GM12878 (cell line): ENCODE results near the gene DCTN5. TPM values are rescaled to one million over a fixed set of nuclear protein-coding genes. Genes with fewer than 3 reads are reported as not detected.

ENCODE experiments used
- ATAC-seq: fragments of 200-7000 bp; cut with Tn5 transposase; 3 replicates; pipeline ENCODE4 v1.9.1; 2020; ENCODE audit warnings: mild to moderate bottlenecking, moderate library complexity
- BruUV-seq: library from RNA; stranded (reverse); fragments of 400-500 nt; replicated peaks from 2 replicates; lab custom pipeline; 2021; lab: Mats Ljungman, UMichigan
- CTCF ChIA-PET: fragments of 300-600 bp; sonication (Branson Sonifier 250); formaldehyde crosslinking; extraction: SDS; loops from one replicate; lab custom pipeline; 2021; ENCODE audit warnings: inconsistent platforms; lab: Yijun Ruan, JAX
- POLR2A ChIA-PET: fragments of 350-600 bp; formaldehyde crosslinking; extraction: SDS; loops from one replicate; lab custom pipeline; 2021; ENCODE audit warnings: inconsistent platforms; lab: Charles Lee
- RAD21 ChIA-PET: fragments of 300-600 bp; sonication (Branson Sonifier 250); formaldehyde crosslinking; loops from one replicate; lab custom pipeline; 2023; ENCODE audit warnings: antibody characterized with exemption; ENCODE audit not compliant: unreplicated experiment; lab: Charles Lee
- SMC1A ChIA-PET: fragments of 300-600 bp; sonication (Branson Sonifier 250); formaldehyde crosslinking; loops from one replicate; lab custom pipeline; 2023; ENCODE audit not compliant: unreplicated experiment, uncharacterized antibody; lab: Charles Lee
- DNase-seq: peaks from one replicate; pipeline ENCODE4 v3.0.0-alpha.2; 2011; ENCODE audit warnings: low read depth, low spot score
- FAIRE-seq: peaks from 3 replicates; lab custom pipeline; 2011; peaks lifted over from hg19 to GRCh38; lab: Jason Lieb, UNC
- H2AFZ ChIP-seq: 2 replicates; pipeline ENCODE4 v1.6.0; 2011; ENCODE audit warnings: low read depth, low read length, control low read depth; ENCODE audit not compliant: control insufficient read depth
- H3K27ac ChIP-seq: 2 replicates; pipeline ENCODE4 v1.5.1; 2011; ENCODE audit warnings: control low read depth; ENCODE audit not compliant: control insufficient read depth, insufficient read depth
- H3K27me3 ChIP-seq, 2 experiments: replicated peaks in 1 of 2; 2 replicates each; pipeline versions ENCODE4 v1.6.0 to v1.6.1; 2011; ENCODE audit warnings: low read length in 1 of 2; ENCODE audit not compliant: control insufficient read depth in 2 of 2, insufficient read depth in 2 of 2
- H3K36me3 ChIP-seq, 2 experiments: 2 replicates each; pipeline ENCODE4 v1.5.1; 2011; ENCODE audit warnings: low read length in 1 of 2; ENCODE audit not compliant: control insufficient read depth in 2 of 2, insufficient read depth in 2 of 2
- H3K4me1 ChIP-seq: 2 replicates; pipeline ENCODE4 v1.6.1; 2011; ENCODE audit warnings: mild to moderate bottlenecking, low read length, moderate library complexity, mixed read lengths; ENCODE audit not compliant: control insufficient read depth, insufficient read depth
- H3K4me2 ChIP-seq: 2 replicates; pipeline ENCODE4 v1.6.0; 2011; ENCODE audit warnings: control low read depth; ENCODE audit not compliant: control insufficient read depth, insufficient read depth
- H3K4me3 ChIP-seq: fragments of 200-600 bp; sonication (generic); 2 replicates; pipeline ENCODE4 v1.5.1; 2016
- H3K79me2 ChIP-seq: 2 replicates; pipeline ENCODE4 v1.6.0; 2011; ENCODE audit warnings: low read length; ENCODE audit not compliant: control insufficient read depth, insufficient read depth
- H3K9ac ChIP-seq: 2 replicates; pipeline ENCODE4 v1.8.0; 2011; ENCODE audit warnings: low read length, control low read depth, mixed read lengths; ENCODE audit not compliant: control insufficient read depth, insufficient read depth
- H3K9me3 ChIP-seq: replicated peaks from 3 replicates; pipeline ENCODE4 v1.5.1; 2011; ENCODE audit warnings: mild to moderate bottlenecking, low read length; ENCODE audit not compliant: control insufficient read depth, insufficient read depth
- H4K20me1 ChIP-seq: 2 replicates; pipeline ENCODE4 v1.6.0; 2011; ENCODE audit not compliant: control insufficient read depth, insufficient read depth
- BCL3 ChIP-seq: IDR thresholded peaks from 2 replicates; pipeline ENCODE4 v1.6.1; 2011; ENCODE audit warnings: borderline replicate concordance, low read depth, mild to moderate bottlenecking, moderate library complexity, low read length; ENCODE audit not compliant: insufficient read depth, poor library complexity, severe bottlenecking
- CBFB ChIP-seq: IDR thresholded peaks from 2 replicates; pipeline ENCODE4 v1.6.1; 2016; ENCODE audit warnings: antibody characterized with exemption, low read depth
- EP300 ChIP-seq, 2 experiments: fragments of 150-350 bp in 1 of 2; IDR thresholded peaks; 2 replicates each; pipeline ENCODE4 v1.6.1; 2011 to 2012; ENCODE audit warnings: low read depth in 2 of 2, low read length in 2 of 2, borderline replicate concordance in 1 of 2, improper control_type of control experiment in 1 of 2, inconsistent platforms in 1 of 2; ENCODE audit not compliant: control insufficient read depth in 1 of 2
- EZH2 ChIP-seq: IDR thresholded peaks from 2 replicates; pipeline ENCODE4 v1.6.1; 2012; ENCODE audit warnings: low read depth, mild to moderate bottlenecking, control low read depth, inconsistent platforms, low read length, borderline replicate concordance; ENCODE audit not compliant: control insufficient read depth
- HDGF ChIP-seq: fragments of 450-650 bp; IDR thresholded peaks from 2 replicates; pipeline ENCODE4 v1.6.1; 2016; ENCODE audit warnings: antibody characterized with exemption
- IKZF2 ChIP-seq, 2 experiments: fragments of 450-650 bp; IDR thresholded peaks; 2 replicates each; pipeline ENCODE4 v1.6.1; 2017; ENCODE audit warnings: mild to moderate bottlenecking in 2 of 2, moderate library complexity in 2 of 2
- MXI1 ChIP-seq: fragments of 150-350 bp; IDR thresholded peaks from 2 replicates; pipeline ENCODE4 v1.6.1; 2011; ENCODE audit warnings: low read depth, mild to moderate bottlenecking, inconsistent platforms, low read length, improper control_type of control experiment
- POLR2A ChIP-seq: IDR thresholded peaks from 2 replicates; pipeline ENCODE4 v1.6.1; 2011; ENCODE audit warnings: low read depth, mild to moderate bottlenecking, low read length
- POU2F2 ChIP-seq: IDR thresholded peaks from 3 replicates; pipeline ENCODE4 v1.6.1; 2011; ENCODE audit warnings: low read depth, mild to moderate bottlenecking, low read length, borderline replicate concordance
- RAD51 ChIP-seq: fragments of 450-650 bp; IDR thresholded peaks from 2 replicates; pipeline ENCODE4 v1.6.1; 2016; ENCODE audit warnings: moderate library complexity, mild to moderate bottlenecking, inconsistent platforms
- RBBP5 ChIP-seq: fragments of 200-600 bp; sonication (generic); conservative IDR thresholded peaks from 2 replicates; pipeline ENCODE4 v1.6.1; 2016
- SP1 ChIP-seq: IDR thresholded peaks from one replicate; pipeline ENCODE4 v1.6.1; 2011; ENCODE audit warnings: low read depth, low read length
- TAF1 ChIP-seq: IDR thresholded peaks from 2 replicates; pipeline ENCODE4 v1.6.1; 2011; ENCODE audit warnings: mild to moderate bottlenecking, low read depth, low read length, borderline replicate concordance
- ZBED1 ChIP-seq: IDR thresholded peaks from 2 replicates; pipeline ENCODE4 v1.6.1; 2016; ENCODE audit warnings: borderline replicate concordance
- ZNF207 ChIP-seq: fragments of 450-650 bp; IDR thresholded peaks from 2 replicates; pipeline ENCODE4 v1.6.1; 2014; ENCODE audit warnings: antibody characterized with exemption, mild to moderate bottlenecking, borderline replicate concordance
- ZZZ3 ChIP-seq: IDR thresholded peaks from 2 replicates; pipeline ENCODE4 v1.6.1; 2011; ENCODE audit warnings: low read depth; ENCODE audit not compliant: control insufficient read depth, insufficient read length
- WGBS: methylation state at CpG from one replicate; pipeline ENCODE4 v1.1.6; 2016; ENCODE audit warnings: low lambda C conversion rate; ENCODE audit not compliant: insufficient replicate concordance, insufficient coverage; ENCODE audit errors: missing lambda C conversion rate; 5-methylcytosine and 5-hydroxymethylcytosine counted together
- in situ Hi-C: fragments of 300-500 bp; cut with MboI; formaldehyde crosslinking; loops from 9 replicates; pipeline ENCODE4 v1.14.3; 2018; ENCODE audit warnings: mixed read lengths
- intact Hi-C: fragments of 100-400 bp; cut with micrococcal nuclease; formaldehyde crosslinking; loops from one replicate; pipeline ENCODE4 v1.14.2; 2022; ENCODE audit not compliant: unreplicated experiment
- polyA plus RNA-seq, 11 experiments: library from polyadenylated mRNA; depleted of rRNA in 4 of 11; unstranded in 6 of 11; stranded (reverse) in 5 of 11; fragments of >200 nt; fragmentation: Nextera tagmentation in 4 of 11; fragmentation: Illumina TruSeq in 1 of 11; extraction: Ambion mirVana in 4 of 11; extraction: Trizol in 1 of 11; gene quantifications; 1 replicate in 1 of 11; 2 replicates in 10 of 11; pipeline versions ENCODE4 v1.2.1 to v1.2.3, GENCODE V29; 2011 to 2016; ENCODE audit warnings: inconsistent platforms in 2 of 11, missing spikeins in 2 of 11, low read depth in 1 of 11
- total RNA-seq, 4 experiments: library from RNA; depleted of rRNA in 3 of 4; stranded (reverse); fragments of >200 nt in 3 of 4; fragmentation: Illumina TruSeq in 1 of 4; extraction: Trizol in 1 of 4; gene quantifications; 2 replicates each; pipeline versions ENCODE4 v1.2.1 to v1.2.3, GENCODE V29; 2013 to 2021
- TF ChIP-seq, protein P1 (sequence below): fragments of 450-650 bp; IDR thresholded peaks from 2 replicates; pipeline ENCODE4 v1.6.1; 2016; ENCODE audit warnings: mild to moderate bottlenecking

The DCTN5 gene
- total and polyA plus RNA-seq, 10 of the 15 experiments (the other 5 are each of a cell fraction or from before 2014, with no cell fraction given) = 49.1 to 153 (median 81.4) TPM

DNA sequence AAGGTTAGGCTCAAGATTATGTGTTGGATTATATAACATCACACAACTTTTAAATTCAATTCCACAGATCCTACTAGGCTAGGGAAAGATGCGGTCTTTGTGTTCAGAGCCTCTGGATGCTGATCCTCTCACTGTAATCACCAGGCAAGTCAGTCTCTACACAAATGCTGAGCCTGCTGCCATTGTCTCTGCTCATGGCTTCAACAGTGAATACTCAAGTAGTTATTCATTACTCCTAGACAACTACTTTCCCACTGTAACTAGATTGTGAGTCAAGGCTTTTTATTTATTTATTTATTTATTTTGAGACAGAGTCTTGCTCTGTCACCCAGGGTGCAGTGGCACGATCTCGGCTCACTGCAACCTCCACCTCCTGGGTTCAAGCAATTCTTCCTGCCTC is 29.3 kb upstream of the DCTN5 start:
- FAIRE-seq (no peak), ATAC-seq (no peak)
- no peak for TF ChIP-seq IKZF2 (IDR thresholded peaks at IDR 0.05)
- no peak for TF ChIP-seq ZNF207
- no peak for TF ChIP-seq CBFB

GRCh38 chr16:23615805-23616204 is 25.5 kb upstream of the DCTN5 start:
- no peaks in the 10 kb centered on the region for H3K4me1 ChIP-seq
- DNase-seq = no peak
- TF ChIP-seq HDGF = no peak
- no peak for TF ChIP-seq MXI1
- no peak for TF ChIP-seq RBBP5
- TF ChIP-seq POU2F2 = no peak
- no peak for TF ChIP-seq SP1
- TF ChIP-seq ZZZ3 = no peak
- TF ChIP-seq BCL3 = no peak
- TF ChIP-seq, protein P1, sequence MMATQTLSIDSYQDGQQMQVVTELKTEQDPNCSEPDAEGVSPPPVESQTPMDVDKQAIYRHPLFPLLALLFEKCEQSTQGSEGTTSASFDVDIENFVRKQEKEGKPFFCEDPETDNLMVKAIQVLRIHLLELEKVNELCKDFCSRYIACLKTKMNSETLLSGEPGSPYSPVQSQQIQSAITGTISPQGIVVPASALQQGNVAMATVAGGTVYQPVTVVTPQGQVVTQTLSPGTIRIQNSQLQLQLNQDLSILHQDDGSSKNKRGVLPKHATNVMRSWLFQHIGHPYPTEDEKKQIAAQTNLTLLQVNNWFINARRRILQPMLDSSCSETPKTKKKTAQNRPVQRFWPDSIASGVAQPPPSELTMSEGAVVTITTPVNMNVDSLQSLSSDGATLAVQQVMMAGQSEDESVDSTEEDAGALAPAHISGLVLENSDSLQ = no peak
- no peak for TF ChIP-seq ZBED1
- no peak for TF ChIP-seq RAD51
- no peak for TF ChIP-seq TAF1
- TF ChIP-seq EP300 (IDR thresholded peaks at IDR 0.05; ENCODE audit: borderline replicate concordance in 1 of 2, control insufficient read depth in 1 of 2, low read depth in 2 of 2, low read length in 2 of 2) = no peak
- no peak for TF ChIP-seq EZH2
- no peak for TF ChIP-seq IKZF2 (IDR thresholded peaks at IDR 0.05)
- TF ChIP-seq POLR2A = no peak

More for the DNA sequence above, 29.3 kb upstream of the DCTN5 start:
- no peak for DNase-seq
- peaks cover 0 to 6% of the 10 kb centered on the region in 2 experiments; a peak in 2 of 4 replicates for H3K36me3 ChIP-seq
- in situ Hi-C loops = no loop called here
- H3K27ac ChIP-seq = no peak overlapping the region
- H3K4me1 ChIP-seq = no peaks in the 10 kb centered on the region
- H4K20me1 ChIP-seq = no peaks in the 10 kb centered on the region
- WGBS = 98% methylated on average over 3 of the region's 3 CpGs
- intact Hi-C loops = no loop called here
- no peak overlapping the region for H3K9ac ChIP-seq
- H3K4me2 ChIP-seq = no peak overlapping the region
- no peak overlapping the region for H3K4me3 ChIP-seq
- H3K27me3 ChIP-seq = no peaks in the 10 kb centered on the region
- ChIA-PET SMC1A (no interaction called here), RAD21 (no interaction called here), CTCF (interaction anchor here (2.9 kb wide), 1 partner anchor 15 kb away, joined by 12 read pairs; the partner anchor contains the start of gene NDUFAB1), POLR2A (no interaction called here)
- BruUV-seq = no TSS peak
- H2AFZ ChIP-seq = no peak overlapping the region
- H3K79me2 ChIP-seq = no peaks in the 10 kb centered on the region
- H3K9me3 ChIP-seq = no peaks in the 10 kb centered on the region

More at GRCh38 chr16:23615805-23616204, 25.5 kb upstream of the DCTN5 start:
- Histone ChIP-seq H3K4me2 (no peak overlapping the region), H3K9ac (no peak overlapping the region), H3K27ac (no peak overlapping the region), H3K27me3 (no peaks in the 10 kb centered on the region), H3K79me2 (no peaks in the 10 kb centered on the region), H3K36me3 (peaks cover 3% of the 10 kb centered on the region in 2 experiments), H4K20me1 (no peaks in the 10 kb centered on the region), H2AFZ (no peak overlapping the region), H3K9me3 (no peaks in the 10 kb centered on the region), H3K4me3 (no peak overlapping the region)
- ChIA-PET CTCF (no interaction called here), RAD21 (no interaction called here), POLR2A (no interaction called here), SMC1A (no interaction called here)
- no TSS peak for BruUV-seq
- ATAC-seq = no peak
- WGBS = 98% methylated on average over 9 of the region's 9 CpGs
- in situ Hi-C loops = no loop called here
- no peak for FAIRE-seq
- intact Hi-C loops = no loop called here
